Caki2 (cell line): ENCODE measurements around the gene CDH4. TPM values are rescaled to one million over a fixed set of nuclear protein-coding genes. Genes with fewer than 3 reads are reported as not detected.

ENCODE experiments used
- DNase-seq: peaks from one replicate; pipeline ENCODE4 v3.0.0-alpha.2; 2015; ENCODE audit warnings: low read depth
- in situ Hi-C: cut with HindIII; loops from 2 replicates; pipeline ENCODE4 v1.10.0; 2016; ENCODE audit warnings: low sequenced_read_pairs, low pct_unique_long_range_greater_than_20kb, mixed read lengths
- total RNA-seq: library from RNA; depleted of rRNA; stranded (reverse); fragments of >200 nt; shearing (Covaris generic); gene quantifications from 2 replicates; pipeline ENCODE4 v1.2.3, GENCODE V29; 2014; ENCODE audit warnings: low replicate concordance

CDH4 gene
- total RNA-seq, 1 experiment from 2014 or later = 2.7 TPM

DNA sequence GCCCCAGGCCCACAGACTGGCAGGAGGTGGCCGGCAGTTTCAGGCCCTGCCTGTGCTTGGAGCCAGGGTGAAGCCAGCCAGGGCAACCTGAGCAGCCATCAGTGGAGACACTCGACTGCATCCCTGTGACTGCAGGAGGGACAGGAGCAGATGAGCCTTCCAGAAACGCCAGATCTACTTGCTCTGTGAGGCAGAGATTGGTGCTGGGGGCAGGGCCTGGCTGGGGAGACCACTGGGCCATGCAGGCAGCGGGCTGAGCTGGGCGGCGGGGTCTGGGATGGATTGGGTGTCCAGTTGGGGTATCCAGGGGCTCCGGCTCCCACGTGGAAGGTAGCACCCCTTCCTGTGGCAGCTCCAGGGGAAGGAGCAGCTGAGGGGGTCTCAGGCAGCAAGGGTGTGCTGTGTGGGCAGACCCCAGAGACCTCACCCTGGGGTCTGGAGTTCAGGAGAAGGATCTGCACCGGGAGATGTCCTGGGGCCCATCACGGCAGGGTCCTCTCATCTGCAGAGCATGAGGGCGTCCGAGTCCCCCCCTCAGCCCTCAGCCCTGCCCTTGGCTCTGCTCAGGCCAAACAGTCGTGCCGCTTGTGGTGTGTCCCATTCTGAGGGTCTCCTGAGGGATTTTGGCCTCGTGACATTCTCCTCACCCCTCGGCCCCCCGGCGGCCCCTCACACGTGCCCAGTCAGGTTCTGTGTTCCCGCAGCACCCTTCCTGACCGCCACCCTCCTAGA is 478.7 kb downstream of the CDH4 start:
- DNase-seq = no peak
- in situ Hi-C loops = no loop called here

DNA sequence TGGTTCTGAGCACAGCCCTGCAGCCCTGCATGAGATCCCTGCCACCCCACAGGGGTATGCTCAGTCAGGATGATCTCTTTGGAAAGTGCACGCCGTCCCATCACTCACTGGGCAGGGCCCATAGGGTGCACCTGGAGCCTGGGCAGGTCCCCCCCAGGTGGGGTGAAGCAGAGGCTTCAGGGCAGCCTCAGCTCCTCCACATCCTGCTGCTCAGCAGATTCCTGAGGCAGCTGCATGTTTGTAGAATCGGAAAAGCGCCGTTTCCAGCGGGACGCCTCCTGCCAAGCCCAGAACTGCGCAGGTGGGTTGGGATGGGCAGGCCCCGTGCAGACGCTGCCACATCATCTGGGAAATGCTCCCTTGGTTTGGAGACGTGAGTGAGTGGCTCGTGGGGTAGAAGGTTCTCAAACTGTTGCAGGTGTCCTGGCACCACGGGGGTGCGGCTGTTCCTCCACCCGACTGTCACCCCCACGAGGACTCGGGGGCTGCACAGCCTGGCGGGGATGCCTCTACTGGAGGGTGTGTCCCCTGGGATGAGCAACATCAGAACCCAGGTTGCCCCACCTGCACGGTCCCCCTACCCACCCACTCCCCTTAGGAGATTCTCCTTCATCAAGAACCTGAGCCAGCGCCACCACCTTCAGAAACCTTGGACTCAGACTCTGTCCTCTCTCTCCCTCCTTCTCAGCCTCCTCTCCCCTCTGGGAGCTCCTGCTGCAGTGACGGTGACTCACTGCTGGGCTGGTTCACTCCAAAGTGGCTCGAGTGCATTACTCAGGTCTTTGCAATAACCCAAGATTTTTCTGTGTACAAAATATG is 479.5 kb downstream of the CDH4 start:
- in situ Hi-C loops = no loop called here
- DNase-seq = no peak

DNA sequence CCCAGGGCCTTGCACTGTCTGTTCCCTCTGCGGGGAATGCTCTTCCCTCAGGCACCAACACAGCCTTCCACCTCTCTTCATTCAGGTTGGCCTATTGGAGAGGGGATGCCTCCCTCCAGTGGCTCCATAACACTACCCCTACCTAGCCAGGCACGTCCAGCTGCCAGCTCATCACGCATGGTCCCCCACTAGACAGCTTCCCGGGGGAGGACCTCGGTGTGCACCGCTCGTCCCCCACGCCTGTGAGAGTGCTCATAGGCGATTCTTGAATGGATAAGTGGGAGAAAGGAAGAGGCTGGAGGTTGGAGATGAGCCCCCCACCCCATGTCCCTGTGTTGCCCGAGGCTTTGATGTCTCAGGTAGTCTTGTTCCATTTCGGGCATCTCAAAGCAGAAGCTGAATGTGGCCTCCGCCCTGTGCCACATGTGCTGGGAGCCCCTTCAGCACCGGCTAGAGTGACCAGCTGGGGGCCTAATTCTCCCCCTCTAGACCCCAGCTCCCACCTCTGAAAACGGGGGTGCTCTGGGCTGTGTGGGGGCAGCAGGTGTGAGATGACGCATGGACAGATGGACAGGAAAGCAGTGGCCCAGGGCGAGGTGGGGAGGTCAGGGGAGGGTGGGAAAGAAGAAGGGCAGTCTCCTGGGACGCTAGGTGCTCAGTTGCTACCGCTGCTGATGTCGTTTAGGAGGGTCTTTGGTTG is 480.6 kb downstream of the CDH4 start:
- in situ Hi-C loops = no loop called here
- DNase-seq = no peak

DNA sequence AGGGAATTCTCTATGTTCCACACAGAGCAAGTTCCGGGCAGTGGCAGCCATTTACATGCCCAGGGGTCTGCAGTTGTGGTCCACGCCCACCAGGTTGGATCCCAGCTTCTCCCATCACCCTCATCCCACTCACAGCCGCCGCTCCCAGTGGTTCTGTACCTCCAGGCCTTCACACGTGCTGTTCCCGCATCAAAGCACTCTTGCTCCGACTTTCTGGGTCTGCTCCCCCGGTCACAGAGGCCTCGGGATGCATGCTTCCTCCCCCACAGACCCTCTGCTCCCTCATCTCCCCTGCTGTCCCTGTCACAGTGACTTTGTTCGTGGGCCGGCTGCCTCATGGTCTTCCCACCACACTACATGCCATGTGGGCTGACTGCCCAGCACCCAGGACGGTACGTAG is 481.2 kb downstream of the CDH4 start:
- in situ Hi-C loops = no loop called here
- DNase-seq = no peak

DNA sequence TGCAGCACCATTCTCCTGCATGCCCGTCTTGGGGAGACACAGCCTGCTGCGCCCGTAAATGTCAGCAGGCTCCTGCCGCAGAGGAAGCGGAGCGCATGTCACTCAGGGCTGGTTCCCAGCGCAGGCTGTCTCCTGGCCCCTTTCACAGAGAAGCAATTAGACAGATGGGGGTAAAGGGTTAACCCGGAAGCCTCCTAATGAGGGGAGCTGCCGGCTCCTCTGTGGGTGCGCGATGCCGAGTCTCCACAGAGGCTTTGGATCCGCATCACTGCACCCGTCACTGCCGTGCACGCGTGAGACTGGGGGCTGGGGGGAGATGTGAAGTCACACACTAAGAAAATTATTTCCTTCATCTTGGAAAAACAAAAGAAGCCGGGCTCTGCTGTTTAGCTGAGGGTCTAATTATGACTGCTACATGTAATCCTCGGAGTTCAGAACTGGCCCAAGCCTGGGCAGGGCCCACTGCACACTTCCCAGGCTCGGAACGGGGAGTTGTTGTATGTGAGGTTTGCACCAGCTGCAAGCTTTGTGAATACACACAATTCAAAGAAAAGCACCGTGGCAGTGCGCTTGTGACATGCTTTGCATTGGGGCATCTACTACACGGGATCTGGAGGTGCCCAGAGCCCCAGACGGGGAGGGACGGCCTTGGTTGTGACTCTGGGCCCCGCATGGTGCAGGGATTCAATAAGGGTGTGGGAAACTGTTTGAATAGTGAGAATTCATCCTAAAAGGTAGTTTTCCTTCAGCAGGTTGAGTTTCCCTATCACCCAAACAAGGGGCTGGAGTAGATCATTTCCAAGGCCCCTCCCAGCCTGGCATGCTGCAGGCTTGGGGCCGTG is 482.1 kb downstream of the CDH4 start:
- in situ Hi-C loops = no loop called here
- DNase-seq = no peak

DNA sequence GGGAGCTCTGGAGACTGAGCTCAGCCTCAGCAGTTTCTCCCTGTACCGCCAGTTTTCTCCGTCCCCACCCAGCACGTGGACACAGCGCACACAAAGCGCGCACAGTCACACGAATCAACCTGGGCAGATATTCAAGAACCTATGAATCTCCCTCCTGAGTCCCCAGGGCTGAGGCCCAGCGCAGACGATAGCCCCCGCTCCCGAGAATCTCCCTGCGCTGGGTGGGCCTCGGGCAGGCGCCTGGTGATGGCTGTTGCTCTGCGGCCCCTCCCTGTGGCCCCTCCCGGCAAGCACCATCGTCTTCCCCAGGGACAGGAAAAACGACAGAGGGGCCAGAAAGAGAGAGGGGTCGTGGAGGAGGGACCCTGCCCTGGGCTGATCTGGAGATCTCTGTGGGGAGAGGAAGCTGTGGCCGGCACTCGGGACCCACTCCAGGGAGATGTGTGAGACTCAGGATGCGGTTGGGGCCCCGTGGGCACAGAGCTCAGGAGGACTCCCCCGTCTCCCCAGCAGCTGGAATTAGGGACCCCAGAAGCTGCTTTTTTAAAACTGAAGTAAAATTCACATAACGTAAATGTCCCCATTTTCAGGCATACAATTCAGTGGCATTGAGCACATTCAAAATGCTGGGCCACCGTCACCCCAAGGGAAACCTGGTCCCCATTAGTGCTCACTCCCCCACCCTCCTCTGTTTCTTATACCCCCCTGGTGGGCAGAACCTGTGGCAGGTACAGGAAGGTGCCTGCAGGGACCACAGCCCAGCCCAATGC is 482.9 kb downstream of the CDH4 start:
- in situ Hi-C loops = no loop called here
- DNase-seq = no peak

DNA sequence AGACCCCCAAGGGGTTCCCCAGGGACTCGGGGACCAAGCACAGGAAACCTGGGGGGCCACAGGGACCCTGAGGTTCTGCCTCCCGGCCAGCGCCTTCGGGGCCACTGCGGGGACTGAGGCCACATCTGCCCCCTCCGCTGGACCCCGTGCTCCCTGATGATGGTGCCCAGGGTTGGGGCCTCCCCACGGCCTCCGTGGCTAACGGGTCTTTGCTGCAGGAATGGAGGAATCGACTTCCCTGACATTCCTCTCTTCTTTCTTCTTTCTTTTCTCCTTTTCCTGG is 483.4 kb downstream of the CDH4 start:
- DNase-seq = no peak
- in situ Hi-C loops = no loop called here

DNA sequence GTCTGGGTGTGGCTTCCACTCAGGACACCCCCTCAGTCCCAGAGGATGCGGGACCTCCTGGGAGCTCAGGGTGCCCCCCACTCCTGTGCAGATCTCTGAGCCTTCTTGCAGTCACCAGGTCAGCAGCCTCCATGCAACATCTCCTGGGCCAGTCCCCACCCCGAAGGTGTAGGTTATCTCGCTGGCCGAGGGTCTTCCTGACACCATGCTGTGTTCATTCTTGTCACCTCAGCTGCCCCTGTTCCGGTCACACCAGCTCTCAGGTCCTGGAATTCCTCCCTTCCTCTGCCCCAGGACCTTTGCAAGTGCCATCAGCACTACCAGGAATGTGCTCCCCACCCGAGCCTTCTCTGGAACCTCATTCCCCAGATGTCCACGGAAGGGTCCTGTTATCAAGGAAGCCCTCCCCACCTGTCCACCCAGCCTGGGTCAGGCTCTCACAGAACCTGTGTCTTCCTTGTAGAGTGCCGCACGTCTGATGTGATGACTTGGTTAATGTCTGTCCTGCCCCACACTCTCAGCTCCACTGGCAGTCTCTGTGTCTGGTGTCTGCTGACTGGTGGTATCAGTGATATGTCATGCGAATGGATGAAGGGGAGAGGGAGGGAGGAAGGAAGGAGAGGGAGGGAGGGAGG is 484.1 kb downstream of the CDH4 start:
- no peak for DNase-seq
- in situ Hi-C loops = no loop called here

DNA sequence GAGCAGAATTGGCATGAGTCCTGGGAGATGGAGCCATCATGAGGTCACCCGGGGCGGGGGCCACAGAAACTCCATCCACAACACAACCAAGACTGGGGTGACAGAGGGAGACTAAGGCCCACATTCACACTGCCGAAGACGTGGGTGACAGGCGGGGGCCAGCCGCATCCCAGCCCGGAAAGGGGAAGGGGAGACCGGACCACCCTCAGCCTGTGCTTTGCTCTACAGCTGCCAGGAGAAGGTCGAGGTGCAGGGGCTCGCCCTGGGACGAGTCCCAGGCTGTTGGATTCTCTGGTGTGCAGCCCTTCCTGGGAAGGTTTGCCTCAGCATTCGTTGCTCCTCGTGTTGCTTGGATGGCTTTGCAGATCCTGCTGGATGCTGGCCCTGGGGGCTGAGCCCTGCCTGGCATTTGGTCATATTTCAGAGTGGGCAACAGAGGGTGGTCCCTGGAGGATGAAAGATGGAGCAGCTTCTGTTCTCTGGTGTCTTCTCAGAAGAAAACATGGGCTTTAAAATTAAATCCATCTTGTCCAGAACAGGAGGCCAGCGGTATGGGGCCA is 484.8 kb downstream of the CDH4 start:
- no peak for DNase-seq
- in situ Hi-C loops = no loop called here

DNA sequence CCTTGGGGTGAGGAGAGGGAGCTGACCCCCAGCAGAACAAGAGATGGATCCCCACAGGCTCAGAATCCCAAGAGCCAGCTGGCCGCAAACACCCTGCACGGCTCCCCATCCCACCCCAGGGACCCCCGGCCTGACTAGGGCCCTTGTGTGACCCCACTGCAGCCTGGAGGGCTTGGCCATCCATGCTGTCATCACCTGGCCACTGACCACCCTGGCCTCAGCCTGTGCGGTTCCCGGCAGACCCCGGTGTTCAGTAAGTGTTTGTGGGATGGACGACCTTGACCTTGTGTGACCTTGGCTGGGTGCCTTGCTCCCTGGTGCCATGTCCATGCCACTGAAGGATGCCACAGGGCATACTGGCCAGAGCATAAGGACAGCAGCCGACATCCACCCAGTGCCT is 485.3 kb downstream of the CDH4 start:
- in situ Hi-C loops = no loop called here
- DNase-seq = no peak

DNA sequence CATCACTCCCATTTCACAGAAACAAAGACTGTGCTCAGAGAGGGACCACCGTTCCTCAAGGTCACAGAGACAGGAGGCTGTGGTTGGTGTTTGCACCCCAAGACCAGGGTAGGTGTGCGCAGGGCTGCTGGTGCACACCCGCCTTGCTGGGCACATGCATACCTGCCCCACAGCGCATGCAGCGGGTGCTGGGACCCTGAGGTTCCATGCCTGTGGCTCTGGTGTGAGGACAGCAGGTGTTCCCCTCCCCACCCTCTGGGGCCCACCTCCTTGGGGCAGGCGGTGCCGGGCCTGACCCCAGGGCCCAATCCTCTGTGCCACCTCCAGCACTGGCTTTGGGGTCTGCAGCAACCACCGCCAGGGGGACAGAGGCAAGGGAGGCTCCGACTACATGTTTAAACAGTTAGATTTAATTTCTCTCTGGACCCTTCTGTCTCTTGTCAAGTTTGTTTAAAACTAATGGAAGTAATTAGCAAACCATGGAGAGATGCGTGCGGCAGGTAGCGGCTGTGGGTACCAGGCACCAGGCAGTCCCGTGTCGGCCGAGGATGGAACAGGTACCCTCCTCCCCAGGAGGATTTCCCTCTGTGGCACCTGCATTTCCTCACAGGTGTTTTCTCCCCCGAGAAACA is 485.9 kb downstream of the CDH4 start:
- in situ Hi-C loops = no loop called here
- no peak for DNase-seq

DNA sequence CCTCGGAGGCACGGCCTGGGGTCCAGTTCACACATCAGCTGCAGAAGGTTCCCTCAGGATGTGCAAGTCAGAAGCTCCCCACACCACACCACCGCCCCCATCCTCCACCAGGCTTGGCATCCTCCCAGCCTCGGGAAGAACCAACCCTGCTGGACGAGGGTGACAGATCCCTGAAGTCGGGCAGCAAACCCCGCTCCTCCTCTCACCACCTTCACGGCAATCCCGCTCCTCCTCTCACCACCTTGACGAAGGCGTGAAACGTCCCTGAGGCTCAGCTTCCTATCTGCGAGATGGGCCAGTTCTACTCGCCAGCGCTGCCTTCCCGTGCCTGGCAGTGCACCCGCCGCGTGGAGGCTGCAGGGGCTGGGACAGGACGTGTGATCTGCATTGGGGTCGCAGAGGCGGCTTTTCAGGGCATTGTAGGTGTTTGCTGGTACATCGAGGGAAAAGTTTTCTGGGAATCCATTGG is 486.6 kb downstream of the CDH4 start:
- in situ Hi-C loops = no loop called here
- DNase-seq = no peak

DNA sequence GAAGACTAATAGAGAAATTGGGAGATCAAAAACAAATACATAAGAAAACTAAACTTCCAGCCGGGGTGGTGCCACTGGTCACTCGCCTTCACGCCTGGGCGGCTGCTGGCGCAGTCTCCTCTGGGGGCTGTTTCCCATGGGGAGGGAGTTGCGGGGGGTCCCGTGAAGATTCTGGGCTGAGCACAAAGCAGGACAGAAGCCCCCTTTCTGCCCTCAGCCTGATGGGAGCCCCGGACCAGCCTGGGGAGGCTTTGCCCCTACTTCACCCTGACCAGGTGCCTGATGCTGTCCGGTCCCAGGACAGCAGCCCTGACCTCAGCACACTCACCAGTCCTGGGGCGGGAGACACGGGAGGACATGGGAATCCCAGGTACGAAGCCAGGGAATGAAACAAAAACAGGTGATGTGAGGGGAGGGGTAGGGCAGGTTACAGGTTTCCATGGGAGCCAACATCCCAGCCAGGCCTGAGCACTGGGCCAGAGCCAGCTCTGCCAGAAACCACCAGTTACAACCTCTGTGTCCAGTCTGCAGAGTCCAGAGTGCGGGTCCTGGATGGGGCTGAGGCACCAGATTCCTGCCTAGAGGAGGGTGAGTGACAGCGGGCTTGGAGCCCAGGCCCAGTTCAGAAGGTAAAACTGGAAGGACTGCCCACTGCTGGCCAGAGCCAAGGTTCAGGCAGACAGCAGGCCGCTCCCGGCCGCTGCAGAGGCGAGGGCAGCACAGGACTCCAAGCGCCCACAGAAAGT is 487.2 kb downstream of the CDH4 start:
- in situ Hi-C loops = no loop called here

DNA sequence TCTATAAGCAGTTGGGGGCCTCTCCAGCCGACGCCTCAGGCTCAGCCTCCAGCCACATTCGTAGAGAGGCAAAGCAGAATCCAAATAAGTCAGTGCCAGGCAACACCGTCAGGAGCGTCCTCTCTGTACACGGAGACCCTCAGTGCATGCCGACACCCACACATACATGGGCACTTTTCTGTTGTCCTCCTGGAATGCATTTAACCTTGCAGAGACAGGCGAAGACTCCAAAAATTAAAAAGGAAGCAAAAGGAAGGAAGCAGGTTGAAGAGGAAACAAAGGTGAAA is 487.7 kb downstream of the CDH4 start:
- in situ Hi-C loops = no loop called here
- no peak for DNase-seq

More for the DNA sequence above, 487.2 kb downstream of the CDH4 start:
- no peak for DNase-seq

DNA sequence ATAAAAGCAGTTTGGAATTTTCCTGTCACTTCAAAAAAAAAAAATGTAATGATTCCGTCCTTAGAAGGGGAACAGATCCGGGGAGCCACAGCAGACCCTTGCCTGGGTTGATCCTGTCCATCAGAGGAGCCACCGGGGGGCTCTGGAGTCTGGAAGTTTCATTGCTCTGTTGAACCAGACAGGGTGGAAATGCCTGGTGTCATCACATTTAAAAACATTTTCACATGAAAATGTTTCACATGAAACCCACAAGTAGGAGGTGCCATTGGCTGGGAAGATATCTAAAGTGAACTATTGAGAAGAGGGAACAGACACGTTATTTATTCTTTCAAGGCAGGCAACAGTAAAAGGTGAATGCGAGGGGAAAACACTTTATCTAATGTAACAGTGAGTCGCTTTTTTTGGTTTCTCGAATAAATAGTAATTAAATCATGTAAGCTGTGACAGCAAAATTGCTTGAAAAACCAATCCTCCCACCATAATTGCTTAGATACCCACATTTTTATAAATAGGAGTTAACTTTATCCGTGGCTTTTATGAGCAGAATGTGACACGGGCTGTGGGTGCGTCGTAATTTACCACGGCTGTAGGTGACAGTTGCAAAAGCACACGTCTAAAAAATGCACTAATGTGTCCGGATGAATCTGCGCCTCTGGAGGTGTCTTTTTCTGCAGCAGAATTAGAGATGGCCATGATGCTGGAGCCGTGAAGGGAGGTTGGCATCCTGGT is 490.2 kb downstream of the CDH4 start:
- no peak for DNase-seq
- in situ Hi-C loops = no loop called here

DNA sequence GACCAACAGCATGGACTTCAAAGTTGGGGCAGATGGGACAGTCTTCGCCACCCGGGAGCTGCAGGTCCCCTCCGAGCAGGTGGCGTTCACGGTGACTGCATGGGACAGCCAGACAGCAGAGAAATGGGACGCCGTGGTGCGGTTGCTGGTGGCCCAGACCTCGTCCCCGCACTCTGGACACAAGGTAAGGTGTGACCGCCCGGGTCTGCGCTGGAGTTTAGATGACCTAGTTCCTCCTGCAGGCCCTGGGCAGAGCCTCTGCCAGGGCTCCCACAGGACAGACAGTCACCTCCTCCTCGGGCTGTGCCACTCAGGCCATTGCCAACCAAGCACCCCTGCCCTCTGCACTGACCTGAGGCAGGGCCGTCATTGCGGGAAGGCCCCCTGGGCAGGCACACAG is 491.5 kb downstream of the CDH4 start:
- no peak for DNase-seq
- in situ Hi-C loops = no loop called here
